ENCODE data around the gene CTBP1.

Gene CTBP1

GRCh38 chr4:1236103-1236641, 12.8 kb downstream of the CTBP1 start:
- no peak for DNase-seq

DNA sequence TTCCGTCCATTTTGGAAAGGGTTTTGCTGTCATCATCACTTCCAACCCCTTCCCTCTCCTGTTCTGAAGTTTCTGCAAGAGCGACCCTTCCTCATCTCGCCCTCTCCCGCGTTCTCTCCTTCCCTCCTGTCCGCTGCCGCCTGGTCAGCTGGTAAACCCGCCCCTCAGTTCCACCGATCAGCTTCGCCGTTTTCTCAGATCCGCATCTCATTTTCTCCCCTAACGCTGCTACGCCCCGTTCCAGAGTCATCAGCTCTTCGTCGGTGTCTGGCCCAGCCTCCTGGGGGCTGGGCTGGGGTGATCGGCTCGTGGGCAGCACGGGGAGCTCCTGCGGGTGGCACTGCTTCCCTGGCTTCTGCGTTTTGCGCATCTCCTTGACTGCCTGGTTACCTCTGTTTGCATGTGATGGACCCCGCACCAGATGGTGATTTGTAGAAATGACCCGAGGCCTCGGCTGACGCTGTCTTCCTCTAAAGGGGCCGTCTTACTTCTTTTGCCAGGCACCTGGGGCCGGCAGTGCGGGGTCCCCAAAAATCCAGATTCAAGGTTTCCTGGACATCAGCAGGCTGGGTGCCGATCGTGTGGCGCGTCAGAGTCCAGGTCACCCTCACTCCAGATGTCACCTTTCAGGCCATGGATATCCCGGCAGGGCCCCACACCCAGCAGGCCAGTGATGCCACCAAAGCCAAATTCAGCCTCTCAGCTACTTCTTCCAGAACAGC, 13.4 kb downstream of the CTBP1 start:
- DNase-seq = no peak

DNA sequence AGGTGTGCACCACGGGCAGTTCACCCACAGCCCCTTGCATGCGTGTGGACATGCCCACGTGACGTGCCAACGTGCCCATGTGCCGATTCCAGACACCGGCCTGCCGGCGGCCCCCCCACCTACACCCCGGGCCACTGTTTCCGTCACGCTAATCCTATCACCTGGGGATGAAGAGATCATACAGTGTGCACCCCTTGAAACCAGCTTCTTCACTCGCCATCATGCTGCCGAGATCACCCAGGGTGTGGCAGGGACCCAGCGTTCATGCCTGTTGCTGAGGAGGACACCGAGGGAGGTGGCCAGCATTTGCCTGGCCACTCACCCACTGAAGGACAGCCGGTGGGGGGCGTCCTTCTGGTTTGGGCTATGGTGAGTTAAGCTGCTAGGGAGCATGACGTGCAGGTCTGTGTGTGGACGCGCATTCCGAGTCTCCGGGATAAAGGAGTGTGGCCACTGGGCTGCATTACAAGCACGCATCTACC, 14.1 kb downstream of the CTBP1 start:
- no peak for DNase-seq

- DNase-seq = no peak
Observed at GRCh38 chr4:1234309-1234695, 14.6 kb downstream of the CTBP1 start.

GRCh38 chr4:1233641-1234308, 15.2 kb downstream of the CTBP1 start:
- DNase-seq = no peak

DNA sequence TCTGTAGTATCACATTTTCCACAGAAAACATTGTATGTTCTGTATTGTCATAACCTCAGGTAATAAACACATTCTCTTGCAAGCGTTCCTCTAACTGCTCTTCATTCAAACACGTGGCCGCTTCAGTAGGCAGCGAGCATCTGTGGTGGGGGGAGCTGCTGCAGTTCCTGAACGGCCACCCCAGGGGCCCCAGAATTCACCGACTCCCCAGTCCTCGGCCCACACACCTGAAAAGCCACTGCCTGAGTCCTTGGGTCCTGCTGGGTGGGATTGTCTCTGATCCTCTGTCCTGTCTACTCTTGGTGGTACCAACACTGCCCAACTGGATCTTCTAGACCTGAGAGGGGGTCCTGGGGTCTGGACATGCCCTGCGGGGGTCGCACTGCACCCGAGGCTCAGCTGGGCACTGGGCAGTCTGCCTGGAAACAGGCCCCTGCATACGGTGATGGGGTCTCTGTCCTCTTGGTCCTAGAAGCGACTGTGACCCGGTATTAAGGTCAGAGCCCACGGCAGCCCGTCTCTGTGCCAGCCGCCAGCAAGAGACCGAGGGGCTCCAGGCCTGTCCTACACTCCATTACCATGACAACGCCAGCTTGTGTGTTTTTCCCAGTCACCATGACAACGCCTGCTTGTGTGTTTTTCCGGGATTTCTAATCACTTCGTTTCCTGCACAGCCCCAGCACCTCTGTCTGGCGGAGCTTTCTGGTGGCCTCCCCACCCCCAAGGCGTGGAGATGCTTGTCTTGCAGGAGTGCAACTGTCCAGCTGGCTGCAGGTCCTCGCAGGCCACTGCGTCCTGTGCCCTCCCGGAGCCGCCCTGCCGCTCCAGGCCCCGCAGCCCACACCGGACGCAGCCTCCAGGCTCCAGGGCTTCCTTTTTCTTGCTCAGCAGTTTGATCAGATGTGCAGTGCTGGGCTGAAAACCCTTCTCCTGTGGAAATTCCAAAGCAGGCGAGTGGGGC, 16.0 kb downstream of the CTBP1 start:
- no peak for DNase-seq

DNA sequence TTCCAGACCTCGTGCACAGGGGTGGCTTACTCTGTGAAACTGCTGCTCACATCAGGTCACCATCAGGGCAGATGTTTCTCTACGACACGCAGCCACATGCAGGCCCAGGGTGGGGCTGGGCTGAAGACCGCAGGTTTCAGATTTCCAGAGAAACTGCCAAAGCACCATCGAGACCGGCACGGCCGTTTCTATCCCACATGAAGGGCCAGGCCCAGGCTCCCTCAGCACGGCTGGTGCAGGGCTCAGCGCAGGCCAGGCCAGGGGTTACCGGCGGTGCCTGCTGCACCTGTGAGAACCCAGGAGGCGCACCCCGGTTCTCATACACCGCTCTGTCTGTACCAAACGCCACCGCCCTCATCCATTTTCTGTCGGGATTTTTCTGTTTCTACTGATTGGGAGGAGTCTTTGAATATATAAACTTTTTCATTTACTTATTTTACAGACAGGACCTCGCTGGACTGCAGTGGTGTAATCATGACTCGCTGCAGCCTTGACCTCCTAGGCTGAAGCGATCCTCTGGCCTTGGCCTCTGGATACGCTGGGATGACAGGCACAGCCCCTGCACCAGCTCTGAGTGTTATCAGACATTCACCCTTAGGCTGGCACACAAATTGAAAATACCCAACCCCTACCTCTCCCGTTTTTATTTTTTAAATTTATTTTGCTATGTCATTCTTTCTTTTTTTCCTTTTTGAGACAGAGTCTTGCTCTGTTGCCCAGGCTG, 17.1 kb downstream of the CTBP1 start:
- DNase-seq = no peak

DNA sequence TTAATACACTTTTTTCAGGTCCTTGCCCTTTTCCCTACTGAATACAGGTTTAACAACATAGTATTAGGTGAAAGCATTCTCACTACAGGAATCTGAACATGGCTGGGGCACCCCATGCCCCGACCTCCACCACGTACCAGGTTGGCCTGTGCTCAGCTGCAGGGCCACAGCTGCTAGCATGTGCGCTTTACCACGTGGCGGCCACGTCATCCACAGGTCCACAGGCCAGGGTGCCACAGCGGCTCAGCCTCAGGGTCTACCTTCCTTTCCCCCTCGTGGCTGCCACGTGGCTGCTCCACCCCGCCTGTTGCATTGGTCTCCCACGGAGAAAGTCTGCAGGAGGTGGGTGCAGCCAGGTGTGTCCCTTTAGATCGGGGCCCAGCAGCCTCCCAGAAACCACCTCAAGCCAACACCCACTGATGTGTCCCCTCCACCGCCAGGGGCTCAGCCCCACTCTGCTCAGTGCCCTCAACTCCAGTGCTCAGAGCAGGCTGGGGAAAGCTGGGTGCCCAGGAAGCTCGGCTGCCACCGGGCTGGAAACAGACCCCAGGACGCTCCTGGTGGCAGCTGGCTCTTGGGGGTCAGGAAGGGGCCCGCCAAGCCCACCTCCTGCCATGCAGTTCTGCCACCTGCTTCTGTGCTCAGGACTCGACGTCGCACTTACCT, 17.8 kb downstream of the CTBP1 start:
- no peak for DNase-seq

GRCh38 chr4:1230316-1230715, 18.6 kb downstream of the CTBP1 start:
- no peak for DNase-seq

DNA sequence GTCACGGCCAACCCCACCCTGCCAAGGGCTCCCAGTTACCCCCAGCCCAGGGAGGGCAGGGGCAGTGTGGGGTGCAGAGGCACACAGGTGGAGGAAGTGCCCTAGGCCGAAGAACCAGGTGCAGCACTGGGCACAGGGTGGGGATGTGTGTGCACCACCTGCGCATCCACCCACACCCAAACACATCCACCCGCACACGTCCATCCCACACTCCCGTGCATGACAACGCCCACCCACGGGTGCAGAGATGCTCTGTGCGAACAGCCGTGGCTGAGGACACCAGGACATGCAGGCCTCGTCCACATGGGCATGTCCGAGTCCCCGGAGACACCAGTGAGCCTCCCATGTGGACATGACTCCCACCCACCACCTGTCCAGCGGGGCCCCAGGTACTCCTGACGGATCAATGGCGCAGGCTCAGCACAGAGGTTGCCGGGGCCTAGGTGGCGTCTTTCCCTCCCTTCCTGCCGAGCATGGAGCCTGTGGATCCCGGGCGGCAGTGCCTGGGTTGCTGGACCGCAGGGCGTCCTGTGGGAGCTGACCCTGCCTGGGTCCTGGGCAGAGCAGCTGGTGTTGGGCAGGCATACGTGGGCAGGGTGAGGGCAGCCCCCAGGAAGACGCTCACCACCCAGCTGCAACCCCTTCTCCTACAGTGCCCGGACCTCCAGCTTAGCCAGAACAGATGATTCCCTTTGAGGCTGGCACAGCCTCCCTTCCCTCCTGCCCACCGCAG, 19.6 kb downstream of the CTBP1 start:
- DNase-seq = no peak

GRCh38 chr4:1227816-1228215, 21.1 kb downstream of the CTBP1 start:
- DNase-seq = no peak

DNA sequence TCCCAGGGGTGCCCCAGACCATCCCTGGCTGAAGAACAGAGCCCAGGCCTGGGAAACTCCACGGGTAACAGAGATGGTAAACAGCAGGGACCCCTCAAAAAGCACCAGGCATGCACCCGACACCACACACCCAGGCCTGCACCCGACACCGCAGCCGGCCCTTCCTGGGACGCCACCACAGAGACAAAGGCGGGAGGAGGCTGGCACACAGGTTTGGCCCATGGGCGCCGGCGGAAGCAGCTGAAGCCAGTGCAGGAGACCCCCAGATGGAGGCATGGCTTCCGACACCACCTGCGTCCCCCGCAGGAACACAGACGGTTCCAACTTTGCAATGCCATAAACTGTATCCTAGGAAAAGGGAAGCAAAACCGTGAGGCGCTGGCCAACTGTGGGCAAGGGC, 22.3 kb downstream of the CTBP1 start:
- DNase-seq = no peak

DNA sequence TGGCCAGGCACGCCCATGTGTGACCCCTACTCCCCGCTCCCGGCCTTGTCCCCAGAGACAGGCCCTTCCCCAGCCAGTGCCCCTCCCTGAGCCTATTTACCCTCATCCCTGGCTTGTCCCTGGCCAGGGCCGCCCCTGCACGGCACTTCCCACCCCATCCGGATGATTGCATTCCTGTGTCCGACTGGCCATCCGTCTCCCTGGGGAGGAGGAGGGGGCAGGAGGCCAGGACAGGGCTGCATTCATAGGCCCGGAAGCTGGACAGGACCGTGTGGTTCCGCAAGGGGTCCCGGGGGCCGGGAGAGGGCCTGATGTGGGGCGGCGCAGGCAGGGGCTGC, 22.8 kb downstream of the CTBP1 start:
- DNase-seq = no peak

DNA sequence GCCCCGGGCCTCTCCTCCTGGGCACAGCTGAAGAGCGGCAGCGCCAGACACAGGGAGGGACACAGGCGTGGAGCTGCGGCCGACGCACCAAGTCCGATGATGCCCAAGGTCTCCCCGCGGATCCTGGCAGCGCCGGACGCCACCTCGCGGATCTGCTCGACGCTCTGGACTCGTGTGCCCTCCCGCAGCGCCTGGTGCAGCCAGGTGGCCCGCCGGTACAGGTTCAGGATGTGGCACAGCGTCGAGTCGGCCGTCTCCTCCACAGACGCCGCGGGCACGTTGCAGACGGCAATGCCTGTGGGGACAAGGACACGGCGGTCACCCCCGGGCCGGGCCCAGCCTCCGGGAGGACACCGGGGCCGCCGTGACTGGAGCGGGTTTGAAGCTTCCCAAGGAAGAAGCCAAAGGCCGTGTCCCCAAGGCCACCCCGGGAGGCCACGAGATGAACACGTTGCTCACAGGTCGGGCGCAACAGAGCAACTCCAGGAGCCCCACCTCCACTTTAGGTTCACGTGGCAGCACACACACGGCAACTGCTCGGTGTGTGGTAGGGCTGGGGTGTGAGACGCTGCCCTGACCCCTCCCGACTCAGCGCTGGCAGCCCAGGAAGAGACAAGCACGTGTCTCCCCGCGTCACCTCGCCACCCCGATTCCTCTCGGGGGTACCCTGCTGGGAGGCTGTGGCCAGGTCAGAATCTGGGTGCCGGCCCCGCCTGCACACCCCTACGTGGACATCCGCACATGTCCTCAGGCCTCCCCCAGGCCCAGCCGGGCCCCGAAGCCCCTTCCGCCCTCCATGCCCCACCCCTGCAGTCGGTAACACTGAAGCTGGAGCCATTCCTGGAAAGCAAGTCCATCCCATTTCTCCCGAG, 23.4 kb downstream of the CTBP1 start:
- DNase-seq = no peak

- DNase-seq = no peak
Observed at GRCh38 chr4:1223841-1224809, 24.8 kb downstream of the CTBP1 start.

DNA sequence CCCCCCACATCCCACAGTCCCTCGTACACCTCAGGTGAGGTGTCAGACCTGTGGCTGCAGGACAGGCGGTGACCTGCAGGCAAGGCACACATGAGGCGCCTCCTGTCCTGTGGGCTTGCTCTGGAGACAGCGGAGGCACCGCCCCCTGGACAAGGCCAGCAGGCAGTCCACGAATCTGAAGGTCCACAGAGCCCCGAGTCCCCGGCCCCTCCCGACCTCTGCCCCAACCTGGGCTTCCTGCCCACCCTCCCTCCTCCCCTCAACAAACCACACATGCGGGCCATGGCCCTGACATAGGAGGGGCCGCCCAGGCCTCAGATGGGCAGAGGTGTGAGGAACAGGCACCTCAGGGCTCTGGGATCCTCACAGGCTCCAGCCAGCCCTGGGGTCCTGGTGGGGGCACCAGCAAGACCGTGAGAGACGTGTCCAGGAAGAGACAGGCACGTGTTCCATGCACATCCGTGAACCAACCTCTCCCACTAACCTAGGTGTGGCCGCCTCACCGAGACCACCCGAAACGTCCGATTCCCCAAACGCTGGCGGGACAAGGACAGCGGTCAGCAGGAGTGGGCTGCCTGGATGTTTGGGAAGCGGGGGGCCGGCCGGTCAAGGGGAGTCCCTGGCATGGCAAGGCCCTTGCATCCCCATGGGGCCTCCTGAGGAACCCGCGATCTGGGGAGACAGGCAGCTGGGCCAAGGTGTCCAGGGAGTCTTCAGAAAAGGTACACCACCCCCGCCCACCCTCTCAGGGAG, 25.8 kb downstream of the CTBP1 start:
- DNase-seq = no peak

- DNase-seq = no peak
Observed at GRCh38 chr4:1222036-1222789, 26.7 kb downstream of the CTBP1 start.
